ENCODE data around the gene NKD2.

Gene NKD2

DNA sequence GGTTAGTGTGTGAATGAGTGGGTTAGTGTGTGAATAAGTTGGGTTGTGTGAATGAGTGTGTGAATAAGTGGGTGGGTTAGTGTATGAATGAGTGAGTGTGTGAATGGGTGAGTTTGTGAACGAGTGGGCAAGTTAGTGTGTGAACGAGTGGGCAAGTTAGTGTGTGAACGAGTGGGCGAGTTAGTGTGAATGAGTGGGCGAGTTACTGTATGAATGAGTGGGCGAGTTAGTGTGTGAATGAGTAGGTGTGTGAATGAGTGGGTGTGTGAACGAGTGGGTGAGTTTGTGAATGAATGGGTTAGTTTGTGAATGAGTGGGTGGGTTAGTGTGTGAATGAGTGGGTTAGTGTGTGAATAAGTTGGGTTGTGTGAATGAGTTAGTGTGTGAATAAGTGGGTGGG is 34.7 kb downstream of the NKD2 start:
- no peak for DNase-seq (ENCODE audit: low spot score)

DNA sequence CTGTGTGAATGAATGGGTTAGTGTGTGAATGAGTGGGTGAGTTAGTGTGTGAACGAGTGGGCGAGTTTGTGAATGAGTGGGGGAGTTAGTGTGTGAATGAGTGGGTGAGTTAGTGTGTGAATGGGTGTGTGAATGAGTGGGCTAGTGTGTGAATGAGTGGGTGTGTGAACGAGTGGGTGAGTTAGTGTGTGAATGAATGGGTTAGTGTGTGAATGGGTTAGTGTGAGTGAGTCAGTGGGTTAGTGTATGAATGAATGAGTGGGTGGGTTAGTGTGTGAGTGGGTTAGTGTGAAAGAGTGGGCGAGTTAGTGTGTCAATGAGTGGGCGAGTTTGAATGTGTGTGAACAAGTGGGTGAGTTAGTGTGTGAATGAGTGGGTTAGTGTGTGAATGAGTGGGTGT is 35.5 kb downstream of the NKD2 start:
- DNase-seq (ENCODE audit: low spot score), result no peak

DNA sequence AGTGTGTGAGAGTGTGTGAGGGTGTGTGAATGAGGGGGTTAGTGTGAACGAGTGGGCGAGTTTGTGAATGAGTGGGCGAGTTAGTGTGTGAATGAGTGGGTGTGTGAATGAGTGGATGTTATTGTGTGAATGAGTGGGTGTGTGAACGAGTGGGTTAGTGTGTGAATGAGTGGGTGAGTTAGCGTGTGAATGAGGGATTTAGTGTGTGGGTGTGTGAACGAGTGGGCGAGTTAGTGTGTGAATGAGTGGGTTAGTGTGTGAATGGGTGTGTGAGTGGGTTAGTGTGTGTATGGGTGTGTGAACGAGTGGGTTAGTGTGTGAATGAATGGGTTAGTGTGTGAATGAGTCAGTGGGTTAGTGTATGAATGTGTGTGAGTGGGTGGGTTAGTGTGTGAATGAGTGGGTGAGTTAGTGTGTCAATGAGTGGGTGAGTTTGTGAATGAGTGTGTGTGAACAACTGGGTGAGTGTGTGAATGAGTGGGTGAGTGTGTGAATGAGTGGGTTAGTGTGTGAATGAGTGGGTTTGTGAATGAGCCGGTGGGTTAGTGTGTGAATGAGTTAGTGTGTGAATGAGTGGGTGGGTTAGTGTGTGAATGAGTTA is 37.5 kb downstream of the NKD2 start:
- no peak for DNase-seq (ENCODE audit: low spot score)

DNA sequence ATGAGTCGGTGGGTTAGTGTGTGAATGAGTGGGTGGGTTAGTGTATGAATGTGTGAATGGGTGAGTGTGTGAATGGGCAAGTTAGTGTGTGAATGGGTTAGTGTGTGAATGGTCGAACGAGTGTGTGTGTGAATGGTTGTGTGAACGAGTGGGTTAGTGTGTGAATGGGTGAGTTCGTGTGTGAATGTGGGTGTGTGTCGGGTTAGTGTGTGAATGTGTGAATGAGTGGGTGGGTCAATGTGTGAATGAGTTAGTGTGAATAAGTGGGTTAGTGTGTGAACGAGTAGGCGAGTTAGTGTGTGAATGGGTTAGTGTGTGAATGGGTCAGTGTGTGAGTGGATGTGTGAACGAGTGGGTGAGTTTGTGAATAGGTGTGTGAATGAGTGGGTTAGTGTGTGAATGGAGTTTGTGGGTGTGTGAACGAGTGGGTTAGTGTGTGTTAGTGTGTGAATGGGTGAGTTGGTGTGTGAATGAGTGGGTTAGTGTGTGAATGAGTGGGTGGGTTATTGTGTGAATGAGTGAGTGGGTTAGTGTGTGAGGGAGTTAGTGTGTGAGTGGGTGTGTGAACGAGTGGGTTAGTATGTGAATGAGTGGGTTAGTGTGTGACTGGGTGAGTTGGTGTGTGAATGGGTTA is 38.8 kb downstream of the NKD2 start:
- no peak for DNase-seq (ENCODE audit: low spot score)

DNA sequence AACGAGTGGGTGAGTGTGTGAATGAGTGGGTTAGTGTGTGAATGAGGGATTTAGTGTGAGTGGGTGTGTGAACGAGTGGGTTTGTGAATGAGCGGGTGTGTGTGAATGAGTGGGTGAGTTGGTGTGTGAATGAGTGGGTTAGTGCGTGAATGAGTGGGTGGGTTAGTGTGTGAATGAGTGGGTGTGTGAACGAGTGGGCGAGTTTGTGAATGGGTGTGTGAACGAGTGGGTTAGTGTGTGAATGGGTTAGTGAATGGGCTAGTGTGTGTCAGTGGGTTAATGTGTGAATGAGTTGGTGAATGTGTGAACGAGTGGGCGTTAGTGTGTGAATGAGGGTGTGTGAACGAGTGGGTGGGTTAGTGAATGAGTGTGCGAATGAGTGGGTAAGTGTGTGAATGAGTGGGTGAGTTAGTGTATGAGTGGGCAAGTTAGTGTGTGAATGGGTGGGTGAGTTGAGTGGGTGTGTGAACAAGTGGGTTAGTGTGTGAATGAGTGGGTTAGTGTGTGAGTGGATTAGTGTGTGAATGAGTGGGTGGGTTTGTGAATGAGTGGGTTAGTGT is 39.6 kb downstream of the NKD2 start:
- DNase-seq (ENCODE audit: low spot score), result no peak

DNA sequence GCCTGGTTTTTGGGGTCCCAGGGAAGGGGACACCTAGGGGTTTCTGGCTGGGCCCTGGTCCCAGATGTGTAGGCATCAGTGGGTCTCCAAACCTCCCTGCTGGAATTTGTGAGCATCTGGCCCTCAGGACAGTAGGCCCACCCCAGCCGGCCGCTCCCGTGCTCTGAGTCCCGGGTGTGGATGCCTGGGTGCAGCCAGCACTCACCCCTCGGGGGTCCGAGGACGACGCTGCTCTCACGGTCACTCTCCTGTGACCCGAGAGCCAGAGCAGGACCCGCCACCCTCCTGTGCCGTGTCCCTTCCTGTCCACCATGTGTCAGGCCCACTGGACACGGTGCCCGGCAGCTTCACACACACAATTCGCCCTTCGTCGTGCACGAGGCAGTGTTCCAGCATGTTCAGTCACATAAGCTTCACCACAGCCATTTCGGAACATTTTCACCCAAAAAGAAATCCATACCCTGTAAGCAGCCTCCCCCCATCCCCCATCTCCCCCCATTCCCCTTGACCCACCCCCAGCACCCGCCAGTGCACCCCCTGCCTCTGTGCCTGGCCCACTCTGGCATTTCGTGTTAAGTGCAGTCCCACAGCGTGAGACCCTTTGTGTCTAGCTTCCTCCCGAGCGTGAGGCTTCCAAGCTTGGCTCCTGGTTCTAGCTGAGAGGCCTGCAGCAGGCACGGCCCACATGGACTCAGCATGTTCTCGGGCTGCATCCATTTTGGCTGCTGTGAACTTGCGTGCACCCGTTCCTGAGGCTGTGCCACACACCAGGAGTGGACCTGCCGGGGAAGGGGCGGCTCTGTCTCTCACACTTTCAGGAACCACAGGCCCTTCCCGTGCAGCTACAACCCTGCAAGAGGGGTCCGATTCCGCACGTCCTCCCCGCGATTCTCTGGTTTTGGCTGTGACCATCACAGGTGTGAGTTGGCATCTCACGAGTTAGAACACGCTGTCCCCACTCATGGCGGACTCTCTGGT is 40.5 kb downstream of the NKD2 start:
- no peak for DNase-seq (ENCODE audit: low spot score)

DNA sequence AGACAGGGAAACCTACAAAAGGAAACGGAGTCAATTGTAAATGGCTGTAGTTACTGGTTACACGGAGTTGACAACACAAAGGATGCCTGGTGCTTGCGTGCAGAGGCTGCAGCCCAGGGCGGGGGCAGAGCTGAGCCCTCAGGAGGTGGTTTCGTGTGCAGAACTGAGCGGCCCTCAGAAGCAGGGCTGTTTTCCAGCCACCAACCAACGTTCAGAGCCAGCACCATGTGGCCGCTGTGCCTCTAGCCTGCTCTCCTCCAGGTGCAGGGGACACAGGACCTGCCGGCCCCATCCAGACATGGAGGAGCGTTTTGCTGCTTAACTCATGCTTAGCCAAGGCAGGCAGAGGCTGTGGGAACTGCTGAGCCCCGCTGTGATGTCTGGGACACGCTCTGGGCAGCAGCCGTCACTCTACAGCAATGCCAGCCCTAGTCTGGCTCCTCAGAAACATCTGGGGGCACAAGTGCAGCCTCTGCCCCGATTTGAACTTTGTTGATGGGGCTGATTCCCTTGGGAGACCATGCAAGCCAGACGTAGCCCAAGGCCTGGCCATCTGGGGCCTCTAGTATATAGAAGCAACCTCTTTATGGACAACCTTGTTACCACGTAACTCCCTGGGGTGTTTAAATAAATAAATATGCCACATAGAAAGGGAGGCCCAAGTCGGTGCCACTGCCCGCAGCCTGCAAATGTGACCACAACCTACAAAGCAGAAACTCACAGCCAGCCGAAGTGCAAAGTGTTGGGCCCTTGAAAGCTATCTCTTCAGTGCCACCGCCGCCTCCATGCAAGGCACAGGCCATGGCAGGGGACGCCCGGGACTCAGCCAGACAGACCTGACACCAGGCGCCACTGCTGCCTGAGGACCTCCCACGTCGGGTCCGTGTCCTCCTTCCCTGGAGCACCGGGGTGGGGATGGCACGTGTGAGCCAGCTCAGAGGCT is 42.1 kb downstream of the NKD2 start:
- DNase-seq (ENCODE audit: low spot score), result no peak

- DNase-seq (ENCODE audit: low spot score), result no peak
Observed at GRCh38 chr5:1051366-1051720, 42.7 kb downstream of the NKD2 start.

DNA sequence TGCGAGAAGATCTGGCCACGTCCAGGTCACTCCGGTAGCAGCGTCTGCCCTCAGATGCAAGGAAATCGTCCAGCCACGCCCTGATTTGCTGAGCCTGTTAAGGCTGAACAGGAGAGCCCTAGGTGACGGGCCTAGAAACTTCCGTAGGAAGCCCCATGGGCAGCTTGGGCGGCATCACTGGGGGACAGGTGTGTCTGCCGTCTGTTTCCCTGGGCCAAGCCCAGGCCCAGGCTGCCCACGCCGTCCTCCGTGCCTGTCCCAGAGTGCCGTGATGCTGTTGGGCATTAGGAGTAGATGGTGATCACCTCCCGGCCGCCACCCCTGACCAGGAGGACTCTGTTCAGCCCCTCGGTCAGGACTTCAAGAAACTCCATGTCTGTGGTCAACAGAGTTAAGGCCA is 43.5 kb downstream of the NKD2 start:
- DNase-seq (ENCODE audit: low spot score), result no peak

DNA sequence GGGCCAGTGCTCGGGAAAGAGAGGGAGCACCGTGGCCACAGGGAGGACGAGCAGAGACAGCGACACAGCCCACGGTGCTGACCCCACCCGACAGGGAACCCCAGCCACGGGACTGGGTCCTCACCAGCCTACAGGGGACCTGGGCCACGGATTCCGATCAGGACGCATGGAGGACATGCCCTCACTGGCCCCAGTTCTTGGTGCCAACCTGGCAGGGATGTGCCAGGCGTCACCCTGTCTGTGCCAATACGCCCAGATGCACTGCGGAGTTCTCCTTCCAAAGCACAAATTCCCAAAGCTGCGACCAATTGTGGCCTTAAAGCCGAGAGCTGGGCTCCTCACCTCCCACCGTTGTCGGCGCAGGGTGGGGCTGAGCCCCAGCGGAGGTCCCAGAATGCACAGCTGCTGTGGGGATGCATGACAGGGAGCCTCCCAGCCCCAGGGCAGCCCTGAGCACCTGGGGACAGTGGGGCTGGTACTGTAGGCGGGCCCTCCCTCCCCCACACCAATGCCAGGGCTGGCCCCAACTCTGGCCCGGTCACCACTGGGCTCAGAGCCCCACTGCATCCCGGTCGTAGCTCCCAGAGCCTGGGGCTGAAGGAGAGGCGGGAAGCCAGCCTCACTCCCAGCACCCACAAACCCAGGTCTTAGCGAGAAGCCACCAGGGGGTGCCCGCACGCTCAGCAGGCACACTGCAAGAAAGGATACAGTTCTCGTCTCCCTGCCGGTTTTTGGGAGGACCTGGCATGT is 44.2 kb downstream of the NKD2 start:
- no peak for DNase-seq (ENCODE audit: low spot score)

GRCh38 chr5:1053391-1054017 is 44.9 kb downstream of the NKD2 start:
- no peak for DNase-seq (ENCODE audit: low spot score)

DNA sequence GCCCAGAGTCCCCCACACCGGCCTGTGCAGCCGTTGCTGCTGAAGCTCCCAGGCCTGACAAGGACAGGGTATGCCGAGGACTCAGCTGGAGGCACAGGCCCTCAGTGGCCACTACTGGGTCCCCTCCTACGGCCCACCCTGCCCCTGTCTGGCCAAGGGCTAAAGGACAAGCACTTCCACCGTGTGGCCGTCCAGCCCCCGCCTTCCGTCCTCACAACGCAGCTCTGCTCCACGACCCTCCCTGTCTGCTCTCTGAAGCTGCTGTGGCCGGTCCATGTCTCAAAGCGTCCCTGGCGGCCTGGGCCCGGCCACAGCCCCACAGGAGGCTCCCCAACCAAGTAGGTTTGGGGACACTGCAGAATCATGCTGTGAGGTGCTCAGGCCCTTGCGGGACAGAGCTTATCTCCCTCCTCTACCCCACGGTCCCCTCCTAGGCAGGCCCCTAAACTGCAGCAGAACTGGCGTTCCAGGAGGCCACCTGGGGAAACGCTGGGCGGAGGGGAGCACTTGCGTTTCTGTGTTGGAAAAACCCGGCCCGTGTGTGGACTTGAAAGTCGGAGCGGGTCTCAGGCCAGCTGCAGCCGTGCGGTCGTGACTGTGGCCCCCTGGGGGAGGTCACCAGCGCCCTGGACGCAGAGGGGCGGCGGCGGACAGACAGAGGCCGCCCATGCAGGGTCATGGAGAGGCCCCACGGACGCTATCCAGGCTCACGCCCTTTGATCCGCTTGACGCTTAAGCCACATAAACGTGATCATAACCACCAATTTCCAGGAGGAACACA is 45.6 kb downstream of the NKD2 start:
- no peak for DNase-seq (ENCODE audit: low spot score)

- DNase-seq (ENCODE audit: low spot score), result no peak
Observed at GRCh38 chr5:1054799-1055775, 46.5 kb downstream of the NKD2 start.

- no peak for DNase-seq (ENCODE audit: low spot score)
Observed at GRCh38 chr5:1055896-1056610, 47.5 kb downstream of the NKD2 start.

DNA sequence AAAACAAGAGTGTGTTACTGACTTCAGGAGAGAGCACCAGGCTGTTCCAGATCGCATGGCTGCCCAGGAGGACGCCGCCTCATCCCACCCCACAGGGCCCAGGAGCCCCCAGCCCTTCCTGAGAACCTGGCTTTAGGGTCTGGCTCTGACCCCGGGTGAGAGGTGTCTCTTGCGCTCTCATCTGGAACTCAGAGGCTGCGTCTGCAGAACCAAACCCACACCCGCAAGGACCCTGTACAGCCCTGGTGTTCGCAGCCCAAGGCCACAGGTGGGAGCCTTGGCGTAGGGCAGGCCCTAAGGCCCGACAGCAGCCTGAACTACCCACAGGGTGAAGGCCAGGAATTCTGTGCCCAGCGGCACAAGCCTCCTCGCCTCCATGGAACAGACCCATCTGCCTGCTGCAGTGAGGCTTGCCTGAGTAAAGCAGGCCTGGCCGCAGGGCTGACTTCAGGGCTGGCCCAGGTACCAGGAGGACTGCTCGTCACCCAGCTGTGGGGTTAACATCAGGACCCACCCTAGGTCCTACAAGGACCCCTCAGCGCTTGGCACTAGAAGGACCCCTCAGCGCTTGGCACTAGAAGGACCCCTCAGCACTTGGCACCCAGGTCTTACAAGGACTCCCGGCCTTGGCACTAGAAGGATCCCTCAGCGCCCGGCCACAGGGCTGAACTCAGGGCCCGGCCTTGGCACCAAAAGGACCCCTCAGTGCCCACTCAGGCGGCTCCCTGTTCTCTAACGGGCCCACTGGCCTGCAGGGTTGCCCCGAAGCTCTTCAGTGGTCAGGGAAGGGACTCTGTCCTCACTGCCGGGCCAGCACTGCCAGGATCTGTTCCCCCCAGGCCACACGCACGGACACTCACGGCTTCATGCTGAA is 48.2 kb downstream of the NKD2 start:
- DNase-seq (ENCODE audit: low spot score), result no peak

DNA sequence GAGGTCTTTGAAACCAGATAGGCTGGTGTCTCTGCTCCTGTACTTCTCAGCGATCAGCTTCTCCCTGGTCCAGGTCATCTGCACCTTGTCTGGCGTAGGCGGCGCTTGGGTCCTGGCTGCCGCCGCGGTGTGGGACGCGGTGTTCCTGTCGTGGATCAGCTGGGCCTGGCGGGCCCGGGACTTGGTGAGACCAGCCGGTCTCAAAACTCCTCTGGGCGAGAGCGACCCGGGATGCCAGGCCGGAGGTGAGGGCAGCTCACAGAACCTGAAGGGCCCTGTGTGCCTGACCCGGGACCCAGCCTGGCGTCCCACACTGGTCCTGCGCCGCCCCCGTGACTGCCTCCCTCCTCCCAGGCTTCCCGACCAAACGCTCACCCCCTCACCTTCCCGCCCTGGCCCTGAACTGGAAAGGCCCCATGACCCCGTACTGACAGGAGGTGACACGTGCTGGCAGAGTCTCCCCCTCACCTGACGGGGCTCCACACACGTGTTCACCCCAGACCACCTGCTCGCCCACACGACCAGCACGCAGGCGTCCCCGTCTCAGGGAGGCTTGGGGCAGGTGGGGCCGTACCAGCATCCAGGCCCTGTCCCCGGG is 49.0 kb downstream of the NKD2 start:
- DNase-seq (ENCODE audit: low spot score), result no peak

Data from hepatic stellate cell (primary cell).